Caki2 (cell line): ENCODE data around the gene WSCD2. TPM values are rescaled to one million over a fixed set of nuclear protein-coding genes. Genes with fewer than 3 reads are reported as not detected.

Source experiments
- DNase-seq: peaks from one replicate; pipeline ENCODE4 v3.0.0-alpha.2; 2015; ENCODE audit warnings: low read depth
- in situ Hi-C: cut with HindIII; loops from 2 replicates; pipeline ENCODE4 v1.10.0; 2016; ENCODE audit warnings: low sequenced_read_pairs, low pct_unique_long_range_greater_than_20kb, mixed read lengths
- total RNA-seq: library from RNA; depleted of rRNA; stranded (reverse); fragments of >200 nt; shearing (Covaris generic); gene quantifications from 2 replicates; pipeline ENCODE4 v1.2.3, GENCODE V29; 2014; ENCODE audit warnings: low replicate concordance; rRNA removed

WSCD2 gene
- not detected in 2 replicates for total RNA-seq

GRCh38 chr12:108129017-108129812 is at the start of gene WSCD2:
WSCD2 (plus strand) TSS chr12:108129288; CDS start chr12:108195833, 66,545 bp downstream.
- in situ Hi-C loops: no loop called here
- DNase-seq: peak; percentile 67

GRCh38 chr12:108079721-108080120 is 49.4 kb upstream of the WSCD2 start:
- in situ Hi-C loops: no loop called here
- no peak for DNase-seq

DNA sequence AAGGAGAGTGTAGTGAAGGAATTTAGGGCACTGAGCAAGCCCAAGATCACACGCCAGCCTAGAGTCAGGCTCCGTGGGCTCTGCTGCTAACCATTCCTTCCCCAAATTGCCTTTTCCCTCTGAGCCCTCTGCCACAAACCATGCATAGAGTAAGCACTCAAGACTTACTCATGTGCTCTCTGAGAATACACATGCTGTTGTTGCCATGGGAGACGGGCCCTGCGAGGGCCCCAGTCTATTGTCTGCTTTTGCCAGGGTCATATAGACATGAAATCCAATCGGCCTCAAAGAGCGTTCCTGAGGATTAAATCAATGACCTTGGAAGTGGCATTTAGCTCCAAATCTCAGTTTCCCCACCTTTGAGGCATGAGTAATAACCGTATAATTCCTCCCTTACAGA is 48.7 kb upstream of the WSCD2 start:
- in situ Hi-C loops: no loop called here
- DNase-seq: no peak

GRCh38 chr12:108082485-108082884 is 46.6 kb upstream of the WSCD2 start:
- no peak for DNase-seq
- in situ Hi-C loops: no loop called here

DNA sequence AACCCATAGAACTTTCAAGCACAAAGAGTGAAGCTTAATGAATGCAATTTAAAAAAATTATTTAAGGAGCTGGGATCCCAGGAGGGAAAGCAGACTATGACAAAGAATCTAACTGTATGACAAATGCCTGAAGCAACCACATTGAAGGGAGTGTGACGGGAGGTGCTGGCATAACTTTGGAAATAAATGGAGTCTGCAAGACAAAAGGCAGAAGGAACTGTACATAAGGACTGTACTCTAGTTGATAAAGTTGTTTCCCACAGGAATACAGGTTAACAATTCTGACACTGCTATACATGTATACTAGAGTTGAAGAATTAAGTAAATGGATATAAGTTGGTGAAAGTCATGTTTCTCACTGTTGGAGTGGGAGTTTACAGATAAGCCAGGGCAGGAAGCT is 41.2 kb upstream of the WSCD2 start:
- in situ Hi-C loops: no loop called here
- no peak for DNase-seq

DNA sequence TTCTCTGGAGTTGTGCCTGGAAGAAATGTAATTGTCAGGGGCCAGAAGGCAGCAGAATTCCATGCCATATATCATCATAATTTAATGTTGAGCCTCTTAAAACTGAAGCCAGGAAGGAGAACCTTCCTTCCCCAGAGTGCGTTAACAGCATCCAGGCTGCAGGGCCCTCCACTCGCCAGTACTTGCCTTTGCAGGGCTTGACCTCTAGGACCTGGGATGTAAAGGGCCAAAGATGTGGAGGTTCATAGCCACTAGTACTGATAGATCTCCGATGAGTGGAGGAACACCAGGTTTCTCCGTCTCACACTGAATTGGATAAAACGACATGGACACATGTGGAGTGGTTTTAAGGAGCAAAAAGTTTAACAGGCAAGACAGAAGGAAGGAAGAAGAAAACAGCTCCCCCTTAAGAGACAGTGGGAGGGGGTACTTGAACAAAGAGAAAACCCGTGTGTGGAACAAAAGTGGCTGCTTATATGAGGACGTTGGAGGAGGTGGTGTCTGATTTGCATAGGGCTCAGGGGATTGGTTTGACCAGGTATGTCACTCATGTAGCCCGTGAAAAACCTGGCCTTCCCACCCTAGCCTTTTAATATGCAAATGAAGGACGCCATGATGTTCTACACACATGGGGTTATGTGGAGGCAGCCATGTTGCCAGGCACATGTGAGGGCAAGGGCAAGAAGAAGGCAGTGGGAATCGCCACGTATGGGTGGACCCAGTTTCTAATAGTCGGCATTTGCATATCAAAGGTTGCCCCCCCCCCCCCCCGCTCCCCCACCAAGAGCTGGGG is 38.8 kb upstream of the WSCD2 start:
- in situ Hi-C loops: no loop called here
- no peak for DNase-seq

DNA sequence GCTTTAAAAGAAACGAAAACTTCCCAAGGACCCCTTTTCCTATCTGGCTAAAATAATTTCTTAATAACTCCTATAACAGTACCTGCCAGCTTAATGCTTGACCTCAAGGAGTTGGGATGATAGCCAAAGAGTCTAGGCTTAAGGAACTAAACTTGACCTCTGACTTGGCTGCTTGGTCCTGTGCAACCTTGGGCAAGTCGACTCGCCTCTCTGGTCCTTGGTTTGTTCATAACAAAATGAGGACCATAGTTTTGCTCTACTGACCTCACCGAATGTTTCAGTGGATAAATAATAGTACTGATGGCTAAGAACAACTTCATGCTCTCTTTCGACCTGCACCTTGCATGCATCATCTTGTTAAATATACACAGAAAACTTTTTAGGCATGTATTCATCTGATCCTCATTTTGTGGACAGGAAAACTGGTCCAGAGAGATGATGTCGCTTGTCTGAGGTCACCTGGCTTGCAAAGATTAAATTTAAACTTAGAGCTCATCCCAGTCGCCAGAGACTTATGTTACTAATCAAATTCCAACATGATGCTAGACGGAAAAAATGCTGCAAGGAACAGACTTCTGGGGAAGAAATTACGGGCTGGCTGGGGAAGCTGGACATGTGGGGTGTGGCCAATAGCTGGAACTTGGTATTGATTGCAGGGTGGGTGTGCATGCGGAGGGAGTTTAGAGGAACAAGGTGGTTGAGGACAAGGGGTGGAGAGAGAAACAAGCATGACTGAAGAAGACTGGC is 38.0 kb upstream of the WSCD2 start:
- DNase-seq: no peak
- in situ Hi-C loops: no loop called here

DNA sequence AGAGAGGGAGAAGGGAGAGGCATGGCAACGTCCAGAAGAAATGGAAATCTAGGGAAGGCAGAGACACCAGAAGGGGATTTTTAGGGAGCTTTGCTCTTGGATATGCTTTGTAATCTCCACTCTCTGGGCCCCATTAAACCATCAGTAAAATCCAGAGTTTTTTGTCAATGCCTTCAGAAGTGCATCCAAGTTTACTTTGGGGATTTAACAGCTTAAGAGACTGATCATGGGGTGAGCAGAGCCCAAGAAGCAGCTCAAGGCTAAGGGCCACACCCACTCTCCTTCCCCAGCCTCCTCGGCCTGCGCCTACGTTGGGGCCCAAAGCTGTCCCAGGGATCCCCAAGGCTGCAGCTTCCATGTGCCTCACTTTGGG is 37.4 kb upstream of the WSCD2 start:
- in situ Hi-C loops: no loop called here

DNA sequence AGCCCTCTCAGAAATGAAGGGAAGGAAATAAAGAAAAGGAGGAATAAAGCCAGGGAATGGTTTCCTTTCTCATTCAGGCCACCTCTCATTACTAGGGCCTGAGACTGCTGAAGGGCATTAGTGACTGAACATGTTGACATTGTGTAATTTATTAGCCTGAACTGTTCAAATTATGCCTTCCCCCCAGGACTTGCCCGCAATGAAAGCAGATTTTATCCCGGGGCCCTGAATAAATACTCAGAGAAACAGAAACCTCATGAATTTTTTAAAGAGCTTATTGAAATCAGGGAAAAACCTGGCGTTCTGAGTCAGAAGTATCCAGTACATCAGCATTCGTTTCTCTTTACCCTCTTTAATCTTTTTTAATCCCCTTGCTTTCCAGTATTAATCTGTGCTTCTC is 35.9 kb upstream of the WSCD2 start:
- in situ Hi-C loops: no loop called here

More for the DNA sequence above, 37.4 kb upstream of the WSCD2 start:
- no peak for DNase-seq

GRCh38 chr12:108094056-108094649 is 34.9 kb upstream of the WSCD2 start:
- no peak for DNase-seq
- in situ Hi-C loops: no loop called here

More for the DNA sequence above, 35.9 kb upstream of the WSCD2 start:
- DNase-seq: no peak

DNA sequence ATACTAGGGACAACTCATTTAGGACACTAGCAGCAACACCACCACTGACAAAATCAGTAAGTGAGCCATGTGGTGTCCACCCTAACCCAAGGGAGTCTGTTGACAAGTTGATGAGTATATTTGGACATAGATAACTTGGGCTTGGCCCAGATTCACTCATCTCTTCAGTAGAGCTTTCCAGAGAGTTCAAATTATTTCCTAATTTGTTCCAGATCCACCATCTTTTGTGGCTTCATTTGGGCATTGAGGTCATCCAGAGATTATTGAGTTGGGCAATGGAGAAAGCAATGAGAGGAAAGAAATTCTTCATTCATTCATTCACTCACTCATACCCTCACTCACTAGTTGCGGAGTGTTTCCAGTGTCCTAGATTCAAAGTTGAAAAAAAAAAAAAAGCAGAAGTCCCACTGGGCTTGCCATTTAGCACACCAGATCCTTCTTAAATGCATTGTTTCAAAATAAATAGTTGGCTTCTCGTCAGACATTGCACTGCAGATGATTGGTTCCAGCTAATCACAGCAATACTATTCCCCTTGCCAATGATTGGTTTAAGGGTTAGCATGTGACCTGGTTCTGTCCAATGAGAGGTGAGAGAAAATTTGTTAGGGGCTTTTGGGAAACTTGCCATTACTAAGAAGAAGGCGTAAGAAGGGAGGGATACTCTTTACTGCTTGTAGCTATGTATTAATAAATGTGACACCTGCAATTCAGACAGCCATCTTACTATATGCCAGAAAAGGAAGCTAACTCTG is 31.8 kb upstream of the WSCD2 start:
- DNase-seq: no peak
- in situ Hi-C loops: no loop called here

GRCh38 chr12:108098374-108098773 is 30.7 kb upstream of the WSCD2 start:
- DNase-seq: no peak
- in situ Hi-C loops: no loop called here

DNA sequence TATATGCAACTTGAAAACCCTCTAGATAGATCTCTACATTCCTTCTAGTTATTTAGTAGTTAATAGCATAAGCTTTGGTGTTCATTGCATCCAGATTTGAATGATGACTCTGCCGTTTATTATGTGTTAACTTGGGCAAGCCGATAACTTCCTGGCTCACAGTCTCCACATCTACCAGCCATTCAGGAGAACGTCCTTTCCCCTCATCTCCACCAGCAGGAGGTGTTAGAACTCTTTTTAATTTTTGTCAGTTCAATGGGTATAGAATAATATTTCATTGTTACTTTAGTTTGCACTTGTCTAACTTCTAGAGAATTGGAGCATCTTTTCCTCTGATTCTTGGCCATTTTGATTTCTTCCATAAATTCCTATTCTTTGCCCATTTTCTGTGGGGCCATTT is 30.0 kb upstream of the WSCD2 start:
- in situ Hi-C loops: no loop called here
- DNase-seq: no peak

- DNase-seq: peak; percentile 59
Measured at GRCh38 chr12:108099778-108100489, 29.2 kb upstream of the WSCD2 start.

GRCh38 chr12:108101605-108102175 is 27.4 kb upstream of the WSCD2 start:
- in situ Hi-C loops: no loop called here
- no peak for DNase-seq

More at GRCh38 chr12:108099778-108100489, 29.2 kb upstream of the WSCD2 start:
- in situ Hi-C loops: no loop called here

- no peak for DNase-seq
- in situ Hi-C loops: no loop called here
Measured at GRCh38 chr12:108102363-108102762, 26.7 kb upstream of the WSCD2 start.

- in situ Hi-C loops: no loop called here
- DNase-seq: no peak
Measured at GRCh38 chr12:108103087-108103486, 26.0 kb upstream of the WSCD2 start.
